Neural crest cell (in vitro differentiated cells): Measurements from ENCODE around the gene PRKAR1B. TPM values are rescaled to one million over a fixed set of nuclear protein-coding genes. Genes with fewer than 3 reads are reported as not detected.

Source experiments
- DNase-seq: peaks from one replicate; pipeline ENCODE4 v3.0.0; 2021; ENCODE audit warnings: low read depth, mixed read lengths, low spot score
- H3K27ac Mint-ChIP-seq: one replicate; pipeline ENCODE4 v1.8.0; 2021; ENCODE audit warnings: mild to moderate bottlenecking, mixed read lengths; ENCODE audit not compliant: unreplicated experiment
- H3K27me3 Mint-ChIP-seq: 2 replicates; pipeline ENCODE4 v1.8.0; 2021; ENCODE audit warnings: low read depth, mild to moderate bottlenecking, mixed read lengths
- H3K36me3 Mint-ChIP-seq: 2 replicates; pipeline ENCODE4 v1.8.0; 2021; ENCODE audit warnings: low read depth, mild to moderate bottlenecking, mixed read lengths
- H3K4me1 Mint-ChIP-seq: 2 replicates; pipeline ENCODE4 v1.8.0; 2021; ENCODE audit warnings: mixed read lengths
- H3K4me3 Mint-ChIP-seq: one replicate; pipeline ENCODE4 v1.8.0; 2021; ENCODE audit warnings: mild to moderate bottlenecking, mixed read lengths
- H3K9me3 Mint-ChIP-seq: 2 replicates; pipeline ENCODE4 v1.8.0; 2021; ENCODE audit warnings: mixed read lengths
- CTCF ChIP-seq: fragments of 200-600 bp; sonication (generic); conservative IDR thresholded peaks from 2 replicates; pipeline ENCODE4 v1.5.0; 2021; ENCODE audit warnings: antibody characterized with exemption, mild to moderate bottlenecking
- total RNA-seq: library from RNA; stranded (reverse); gene quantifications from 2 replicates; pipeline ENCODE4 v1.2.1, GENCODE V29; 2021

Gene PRKAR1B
- total RNA-seq, 1 donor from 2014 or later: 9.5 TPM

GRCh38 chr7:670501-671390, 56.3 kb downstream of the PRKAR1B start:
- H3K27ac Mint-ChIP-seq: no peak overlapping the region
- peaks cover 12% of the 10 kb centered on the region for H3K4me1 Mint-ChIP-seq
- H3K36me3 Mint-ChIP-seq: peaks cover 10% of the 10 kb centered on the region
- no peak for DNase-seq
- H3K4me3 Mint-ChIP-seq: no peak overlapping the region
- no peaks in the 10 kb centered on the region for H3K9me3 Mint-ChIP-seq
- no peak for TF ChIP-seq CTCF
- no peaks in the 10 kb centered on the region for H3K27me3 Mint-ChIP-seq

GRCh38 chr7:668958-669357, 58.1 kb downstream of the PRKAR1B start:
- H3K36me3 Mint-ChIP-seq: peaks cover 4% of the 10 kb centered on the region
- H3K4me1 Mint-ChIP-seq: no peaks in the 10 kb centered on the region
- H3K9me3 Mint-ChIP-seq: no peaks in the 10 kb centered on the region
- no peak for TF ChIP-seq CTCF
- no peaks in the 10 kb centered on the region for H3K27me3 Mint-ChIP-seq
- H3K27ac Mint-ChIP-seq: no peak overlapping the region
- no peak overlapping the region for H3K4me3 Mint-ChIP-seq
- DNase-seq: no peak

- Mint-ChIP-seq H3K4me1 (no peaks in the 10 kb centered on the region), H3K27me3 (no peaks in the 10 kb centered on the region), H3K4me3 (no peak overlapping the region), H3K27ac (no peak overlapping the region), H3K36me3 (peaks cover 4% of the 10 kb centered on the region), H3K9me3 (no peaks in the 10 kb centered on the region)
- DNase-seq: no peak
- TF ChIP-seq CTCF: no peak
Observed at GRCh38 chr7:668139-668931, 58.7 kb downstream of the PRKAR1B start.

- Mint-ChIP-seq H3K36me3 (peaks cover 4% of the 10 kb centered on the region), H3K9me3 (no peaks in the 10 kb centered on the region), H3K27ac (no peak overlapping the region), H3K4me3 (no peak overlapping the region), H3K27me3 (no peaks in the 10 kb centered on the region), H3K4me1 (no peaks in the 10 kb centered on the region)
- TF ChIP-seq CTCF: no peak
- no peak for DNase-seq
Observed at GRCh38 chr7:666454-667292, 60.4 kb downstream of the PRKAR1B start.
